NCI-H524 (cell line): Measurements from ENCODE around the gene LDLRAP1.

Experiments used
- DNase-seq, 2 experiments: peaks; one replicate each; lab custom pipeline; 2025; lab: John Stamatoyannopoulos, UW

The LDLRAP1 gene

DNA sequence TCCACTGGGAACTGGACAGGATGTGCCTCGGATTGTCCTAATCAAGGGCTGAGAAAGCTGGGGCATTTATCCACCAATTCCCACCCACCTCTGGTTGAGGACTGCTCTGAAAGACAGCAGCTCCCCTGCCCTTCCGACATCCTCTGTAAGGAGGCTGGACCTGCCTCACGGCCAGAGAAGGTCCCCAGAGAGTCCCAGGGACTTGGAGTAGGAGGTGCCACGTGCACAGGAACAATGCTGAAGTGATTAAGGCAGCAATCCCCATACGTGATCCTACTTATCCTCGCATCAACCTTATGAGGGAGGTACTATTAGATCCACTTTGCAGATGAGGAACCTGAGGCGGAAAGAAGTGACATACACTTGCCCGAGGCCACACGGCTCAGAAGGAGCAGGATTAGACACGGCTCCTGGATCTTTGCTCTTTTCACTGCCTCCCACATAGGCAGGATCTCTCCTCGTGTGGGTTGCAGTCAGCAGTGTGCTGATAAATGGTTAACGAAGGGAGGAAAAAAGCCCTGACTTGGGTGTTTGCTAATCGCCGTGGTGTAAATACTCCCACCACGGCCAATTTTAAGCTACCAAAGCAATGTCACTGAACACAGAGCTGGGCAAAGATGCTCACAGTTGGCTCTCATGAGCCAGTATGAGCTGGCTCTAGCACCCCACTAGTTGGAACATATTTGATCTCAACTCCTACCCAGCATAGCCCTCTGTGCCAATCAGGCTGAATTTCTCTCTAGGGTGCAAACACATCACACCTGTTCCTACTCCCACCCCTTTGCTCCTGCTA, 18.6 kb upstream of the LDLRAP1 start:
- DNase-seq, result no peak

GRCh38 chr1:25525361-25525688, 18.1 kb upstream of the LDLRAP1 start:
- no peak for DNase-seq

GRCh38 chr1:25526753-25527152, 16.7 kb upstream of the LDLRAP1 start:
- DNase-seq, result no peak

- no peak for DNase-seq
These were observed 16.1 kb upstream of the LDLRAP1 start for GRCh38 chr1:25527226-25527846.

- DNase-seq, result no peak
These were observed 15.3 kb upstream of the LDLRAP1 start for GRCh38 chr1:25527946-25528595.

GRCh38 chr1:25528881-25529517, 14.4 kb upstream of the LDLRAP1 start:
- no peak for DNase-seq

- no peak for DNase-seq
These were observed 13.8 kb upstream of the LDLRAP1 start for GRCh38 chr1:25529518-25530185.

GRCh38 chr1:25530186-25531081, 13.0 kb upstream of the LDLRAP1 start:
- no peak for DNase-seq

- DNase-seq, result no peak
These were observed 12.3 kb upstream of the LDLRAP1 start for GRCh38 chr1:25531082-25531461.

GRCh38 chr1:25532970-25533369, 10.4 kb upstream of the LDLRAP1 start:
- DNase-seq, result no peak

DNA sequence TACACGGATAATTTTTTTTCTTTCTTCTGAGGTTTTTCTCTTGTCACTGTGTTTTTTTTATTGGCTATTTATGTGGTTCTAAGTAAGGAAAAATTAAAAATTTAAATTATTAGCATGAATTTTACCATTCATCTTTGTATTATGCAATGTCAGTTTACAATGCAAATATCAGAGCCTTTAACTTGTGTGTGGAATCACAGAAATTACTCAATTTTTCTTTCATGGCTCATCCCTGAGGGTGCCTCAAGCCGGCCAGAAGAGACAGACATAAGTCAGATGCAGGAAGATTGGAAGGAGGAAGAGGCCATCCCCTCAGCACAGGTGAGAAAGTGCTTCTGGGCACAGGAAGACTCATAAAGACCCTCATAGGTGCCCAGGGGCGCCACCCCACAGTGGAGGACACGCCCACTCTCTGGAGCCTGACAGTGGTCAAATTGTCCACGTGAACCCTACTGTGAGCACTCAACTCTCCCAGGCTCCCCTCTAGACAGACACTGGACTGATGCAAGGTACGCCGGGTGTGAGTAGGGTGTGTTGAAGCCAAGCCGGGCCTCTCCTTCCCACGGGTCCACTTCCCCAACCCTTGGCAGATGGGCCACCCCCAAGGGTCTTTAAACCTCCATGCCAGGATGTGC, 9.5 kb upstream of the LDLRAP1 start:
- DNase-seq, result no peak

DNA sequence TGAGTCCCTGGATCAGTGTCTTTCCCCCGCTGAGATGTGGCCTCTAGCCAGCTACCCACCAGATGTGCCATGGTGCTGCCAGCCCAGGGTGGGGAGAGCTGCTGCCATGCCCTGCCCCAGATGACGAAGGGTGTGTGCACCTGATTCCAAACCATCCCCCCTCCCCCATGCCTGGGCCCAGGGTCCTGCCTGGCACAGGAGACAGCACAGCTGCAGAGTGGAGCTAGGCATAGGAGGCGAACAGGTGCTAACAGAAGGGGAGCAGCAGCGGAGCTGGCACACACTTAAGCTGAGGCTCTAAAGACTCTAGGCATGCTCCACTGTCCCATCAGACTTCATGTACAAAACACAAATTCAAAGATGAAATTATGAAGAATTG, 9.0 kb upstream of the LDLRAP1 start:
- peak; percentile 82 to 86 for DNase-seq

GRCh38 chr1:25536124-25536523, 7.3 kb upstream of the LDLRAP1 start:
- no peak for DNase-seq

DNA sequence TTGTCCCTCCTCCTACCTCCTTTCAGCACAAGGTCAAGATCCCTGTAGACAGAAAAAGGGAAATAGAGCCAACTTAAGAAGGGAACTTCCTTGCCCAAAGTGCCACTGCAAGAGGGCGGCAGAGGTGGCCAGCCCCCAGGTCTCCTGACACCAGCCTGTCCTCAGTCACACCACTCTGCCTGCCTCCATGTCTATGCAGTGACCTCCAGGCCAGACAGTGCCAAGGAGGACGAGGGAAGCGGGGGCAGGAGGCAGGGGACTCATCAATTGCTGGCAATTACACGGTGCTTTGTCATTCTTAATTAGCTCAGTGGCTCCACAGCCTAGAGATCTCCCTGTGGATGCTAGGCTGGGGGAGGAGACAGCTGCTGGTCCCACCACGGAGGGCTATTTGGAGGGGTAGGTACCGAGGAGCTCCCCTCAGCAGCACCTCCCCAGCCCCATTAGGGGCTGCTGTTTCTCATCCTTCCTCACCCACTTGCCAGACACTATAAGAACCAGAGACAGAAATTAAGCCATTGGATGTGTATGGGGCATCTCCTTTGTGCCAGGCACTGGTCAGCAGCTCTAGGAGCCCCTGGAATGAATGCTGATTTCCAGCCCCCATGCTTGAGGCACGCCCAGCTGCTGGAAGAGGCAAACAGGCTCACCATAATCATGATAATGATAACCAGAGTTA, 6.1 kb upstream of the LDLRAP1 start:
- no peak for DNase-seq

DNA sequence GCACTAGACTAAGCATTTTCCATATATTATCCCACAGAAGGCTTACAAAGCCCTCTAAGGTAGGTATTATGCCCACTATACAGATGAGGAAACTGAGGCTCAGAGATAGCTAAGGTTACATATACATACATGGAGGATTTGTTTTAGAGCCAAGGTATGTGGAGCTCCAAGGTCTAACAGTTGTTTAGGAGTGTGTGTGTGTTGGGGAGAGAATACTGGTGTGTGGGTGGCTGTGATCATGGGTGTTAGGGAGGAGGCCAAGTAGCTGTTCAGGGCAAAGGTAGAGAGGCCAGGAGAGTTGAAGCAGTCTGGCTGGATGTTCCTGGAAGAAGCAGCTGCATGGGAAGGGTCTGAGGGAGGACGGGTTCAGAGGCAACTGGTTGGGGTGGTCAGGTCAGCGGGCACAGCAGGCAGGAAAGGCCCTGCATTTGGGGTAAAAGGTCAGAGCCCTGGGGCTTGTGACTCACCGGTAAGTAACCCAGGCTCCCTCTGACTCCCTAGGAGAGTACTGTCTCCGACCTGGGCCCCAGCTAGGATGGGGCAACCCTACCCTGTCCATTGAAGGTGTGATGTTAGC, 5.1 kb upstream of the LDLRAP1 start:
- DNase-seq, result no peak

DNA sequence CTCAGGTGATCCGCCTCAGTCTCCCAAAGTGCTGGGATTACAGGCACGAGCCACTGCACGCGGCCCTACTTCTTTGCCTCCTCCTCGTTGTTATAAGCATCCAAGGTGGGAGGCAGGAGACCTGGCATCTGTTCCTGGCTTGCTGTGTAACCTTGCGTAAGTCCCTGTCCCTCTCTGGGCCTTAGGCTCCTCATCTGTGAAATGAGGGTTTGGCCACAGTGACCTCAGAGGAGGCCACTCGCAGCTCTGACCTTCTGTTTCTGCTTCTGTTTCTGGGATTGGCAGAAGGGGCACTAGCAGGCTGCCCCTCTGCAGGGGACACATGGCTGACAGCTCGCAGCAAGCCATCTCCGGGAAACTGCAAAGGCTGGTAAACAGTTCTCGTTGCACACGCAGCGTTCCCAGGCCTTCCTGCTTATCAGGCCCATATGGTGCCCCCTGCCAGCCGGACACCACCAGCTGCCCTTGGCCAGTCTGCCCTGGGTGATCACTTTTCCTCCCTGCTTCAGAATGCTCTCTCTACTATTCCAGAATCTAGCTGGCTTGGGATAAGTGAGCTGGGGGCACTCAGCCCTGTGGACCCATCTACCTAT, 2.6 kb upstream of the LDLRAP1 start:
- peak in 1 of 2 experiments; percentile 42 for DNase-seq

GRCh38 chr1:25541425-25541824, 2.0 kb upstream of the LDLRAP1 start:
- DNase-seq, result no peak

- no peak for DNase-seq
These were observed 1.3 kb upstream of the LDLRAP1 start for GRCh38 chr1:25541889-25542658.

DNA sequence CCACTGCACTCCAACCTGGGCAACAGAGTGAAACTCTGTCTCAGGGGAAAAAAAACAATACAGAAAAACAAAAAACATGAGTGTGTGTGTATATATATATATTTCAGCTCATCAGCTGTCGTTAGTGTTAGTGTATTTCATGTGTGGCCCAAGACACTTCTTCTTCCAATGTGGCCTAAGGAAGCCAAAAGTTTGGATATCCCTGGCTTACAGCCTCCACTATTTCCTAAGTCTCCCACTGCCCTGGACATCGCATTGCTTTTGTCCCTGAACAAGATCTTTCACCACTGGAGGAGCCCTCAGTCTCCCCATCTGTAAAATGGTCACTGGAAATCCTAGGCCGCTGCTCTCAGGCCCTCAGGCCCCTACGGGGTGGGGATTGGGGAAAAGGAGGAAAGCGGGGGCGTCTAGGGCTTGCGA, 391 bp upstream of the LDLRAP1 start:
- DNase-seq, result no peak
